Subcutaneous adipose tissue (tissue), 4 donors: Measurements from ENCODE around the gene ITGBL1. TPM values are rescaled to one million over a fixed set of nuclear protein-coding genes. Genes with fewer than 3 reads are reported as not detected.

Source experiments
- total RNA-seq, 4 donors: library from RNA; depleted of rRNA; stranded (reverse); fragments of >200 nt; gene quantifications; one replicate each; pipeline ENCODE4 v1.1.0, GENCODE V29; 2016
- TF ChIP-seq, protein P1 (sequence below): fragments of 450-650 bp; IDR thresholded peaks from one replicate; pipeline ENCODE4 v1.5.1; 2016; ENCODE audit warnings: low read depth, mild to moderate bottlenecking, control low read depth, antibody characterized with exemption, moderate library complexity

ITGBL1 gene
- total RNA-seq, 4 donors from 2014 or later = 8.3 to 34.6 (median 17.3) TPM

GRCh38 chr13:101661839-101662238 lies 209.4 kb downstream of the ITGBL1 start:
- TF ChIP-seq, protein P1, sequence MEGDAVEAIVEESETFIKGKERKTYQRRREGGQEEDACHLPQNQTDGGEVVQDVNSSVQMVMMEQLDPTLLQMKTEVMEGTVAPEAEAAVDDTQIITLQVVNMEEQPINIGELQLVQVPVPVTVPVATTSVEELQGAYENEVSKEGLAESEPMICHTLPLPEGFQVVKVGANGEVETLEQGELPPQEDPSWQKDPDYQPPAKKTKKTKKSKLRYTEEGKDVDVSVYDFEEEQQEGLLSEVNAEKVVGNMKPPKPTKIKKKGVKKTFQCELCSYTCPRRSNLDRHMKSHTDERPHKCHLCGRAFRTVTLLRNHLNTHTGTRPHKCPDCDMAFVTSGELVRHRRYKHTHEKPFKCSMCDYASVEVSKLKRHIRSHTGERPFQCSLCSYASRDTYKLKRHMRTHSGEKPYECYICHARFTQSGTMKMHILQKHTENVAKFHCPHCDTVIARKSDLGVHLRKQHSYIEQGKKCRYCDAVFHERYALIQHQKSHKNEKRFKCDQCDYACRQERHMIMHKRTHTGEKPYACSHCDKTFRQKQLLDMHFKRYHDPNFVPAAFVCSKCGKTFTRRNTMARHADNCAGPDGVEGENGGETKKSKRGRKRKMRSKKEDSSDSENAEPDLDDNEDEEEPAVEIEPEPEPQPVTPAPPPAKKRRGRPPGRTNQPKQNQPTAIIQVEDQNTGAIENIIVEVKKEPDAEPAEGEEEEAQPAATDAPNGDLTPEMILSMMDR = no peak

DNA sequence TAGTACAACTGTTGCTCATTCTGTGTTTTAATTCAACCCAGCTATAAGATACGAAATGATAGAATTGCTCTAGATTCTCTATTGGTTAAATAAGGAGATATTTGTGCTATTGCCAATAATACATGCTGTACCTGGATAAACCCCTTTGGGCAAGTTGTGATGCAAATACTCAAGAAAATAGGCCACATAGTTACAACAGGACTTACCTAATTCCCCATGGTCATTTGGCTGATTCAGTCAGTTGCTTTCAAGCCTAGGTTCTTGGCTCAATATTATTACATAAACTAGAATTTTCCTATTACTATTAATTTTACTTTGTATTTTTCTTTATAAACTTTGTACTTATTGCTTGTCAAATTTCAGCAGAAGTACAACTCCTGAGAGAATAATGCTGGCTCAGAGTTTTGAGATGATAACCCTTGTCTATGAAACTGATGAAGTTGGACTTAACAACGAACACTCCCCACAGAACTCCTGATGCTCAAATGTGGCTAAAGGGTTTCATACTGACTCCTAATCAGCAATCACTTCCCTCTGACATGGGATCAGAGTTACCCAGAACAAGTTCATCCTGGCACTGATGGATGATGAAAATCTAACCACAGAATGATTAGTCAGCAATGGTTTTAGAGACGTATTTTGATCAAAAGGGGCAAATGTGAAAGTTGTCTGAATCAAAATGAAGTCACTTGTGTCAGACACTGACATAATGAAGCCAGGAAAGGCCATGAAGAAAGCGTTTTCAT lies 221.1 kb downstream of the ITGBL1 start:
- TF ChIP-seq, protein P1 = no peak

- TF ChIP-seq, protein P1 = no peak
Measured at GRCh38 chr13:101681834-101682233, 229.4 kb downstream of the ITGBL1 start.

DNA sequence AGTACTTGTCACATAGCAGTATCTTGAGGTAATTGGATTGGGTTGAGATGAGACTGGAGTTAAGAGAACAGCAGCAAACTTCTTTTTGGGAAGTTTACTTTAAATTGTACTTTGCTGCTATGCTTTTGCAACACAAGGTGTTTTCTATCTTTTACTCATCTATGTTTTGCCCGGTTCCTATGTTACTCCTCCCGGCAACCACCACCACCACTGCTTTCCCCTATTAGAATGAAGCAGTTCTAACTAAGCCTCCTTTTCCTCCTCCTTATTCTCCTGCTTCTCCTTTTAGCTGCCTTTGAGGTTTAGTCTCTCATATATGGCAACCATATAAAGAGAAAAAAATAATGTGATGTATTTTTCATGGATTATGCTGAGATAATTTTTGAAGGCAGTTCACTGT lies 233.5 kb downstream of the ITGBL1 start:
- TF ChIP-seq, protein P1 = no peak

GRCh38 chr13:101690871-101691270 lies 238.4 kb downstream of the ITGBL1 start:
- TF ChIP-seq, protein P1 = no peak

- TF ChIP-seq, protein P1 = no peak
Measured at GRCh38 chr13:101691341-101691860, 238.9 kb downstream of the ITGBL1 start.

GRCh38 chr13:101695870-101696516 lies 243.5 kb downstream of the ITGBL1 start:
- TF ChIP-seq, protein P1 = no peak
